LNCaP clone FGC (cell line): ENCODE results near the gene SIRT7.

Experiments used
- DNase-seq: peaks from one replicate; pipeline ENCODE4 v3.0.0-alpha.2; 2011; ENCODE audit warnings: low read depth
- H3K4me3 ChIP-seq: 2 replicates; pipeline ENCODE4 v1.5.1; 2011; ENCODE audit warnings: mild to moderate bottlenecking, low read depth, low read length, control low read depth
- TF ChIP-seq, protein P1 (sequence below): IDR thresholded peaks from 2 replicates; pipeline ENCODE4 v1.5.1; 2012; ENCODE audit warnings: mild to moderate bottlenecking; ENCODE audit not compliant: control insufficient read depth, insufficient read depth; ENCODE audit errors: extremely low read depth

Gene SIRT7

GRCh38 chr17:81926451-81927151 lies 8.6 kb upstream of the SIRT7 start:
- TF ChIP-seq, protein P1, sequence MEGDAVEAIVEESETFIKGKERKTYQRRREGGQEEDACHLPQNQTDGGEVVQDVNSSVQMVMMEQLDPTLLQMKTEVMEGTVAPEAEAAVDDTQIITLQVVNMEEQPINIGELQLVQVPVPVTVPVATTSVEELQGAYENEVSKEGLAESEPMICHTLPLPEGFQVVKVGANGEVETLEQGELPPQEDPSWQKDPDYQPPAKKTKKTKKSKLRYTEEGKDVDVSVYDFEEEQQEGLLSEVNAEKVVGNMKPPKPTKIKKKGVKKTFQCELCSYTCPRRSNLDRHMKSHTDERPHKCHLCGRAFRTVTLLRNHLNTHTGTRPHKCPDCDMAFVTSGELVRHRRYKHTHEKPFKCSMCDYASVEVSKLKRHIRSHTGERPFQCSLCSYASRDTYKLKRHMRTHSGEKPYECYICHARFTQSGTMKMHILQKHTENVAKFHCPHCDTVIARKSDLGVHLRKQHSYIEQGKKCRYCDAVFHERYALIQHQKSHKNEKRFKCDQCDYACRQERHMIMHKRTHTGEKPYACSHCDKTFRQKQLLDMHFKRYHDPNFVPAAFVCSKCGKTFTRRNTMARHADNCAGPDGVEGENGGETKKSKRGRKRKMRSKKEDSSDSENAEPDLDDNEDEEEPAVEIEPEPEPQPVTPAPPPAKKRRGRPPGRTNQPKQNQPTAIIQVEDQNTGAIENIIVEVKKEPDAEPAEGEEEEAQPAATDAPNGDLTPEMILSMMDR = no peak
- H3K4me3 ChIP-seq = peak overlapping the region; percentile 79
- peak; percentile 49 for DNase-seq

DNA sequence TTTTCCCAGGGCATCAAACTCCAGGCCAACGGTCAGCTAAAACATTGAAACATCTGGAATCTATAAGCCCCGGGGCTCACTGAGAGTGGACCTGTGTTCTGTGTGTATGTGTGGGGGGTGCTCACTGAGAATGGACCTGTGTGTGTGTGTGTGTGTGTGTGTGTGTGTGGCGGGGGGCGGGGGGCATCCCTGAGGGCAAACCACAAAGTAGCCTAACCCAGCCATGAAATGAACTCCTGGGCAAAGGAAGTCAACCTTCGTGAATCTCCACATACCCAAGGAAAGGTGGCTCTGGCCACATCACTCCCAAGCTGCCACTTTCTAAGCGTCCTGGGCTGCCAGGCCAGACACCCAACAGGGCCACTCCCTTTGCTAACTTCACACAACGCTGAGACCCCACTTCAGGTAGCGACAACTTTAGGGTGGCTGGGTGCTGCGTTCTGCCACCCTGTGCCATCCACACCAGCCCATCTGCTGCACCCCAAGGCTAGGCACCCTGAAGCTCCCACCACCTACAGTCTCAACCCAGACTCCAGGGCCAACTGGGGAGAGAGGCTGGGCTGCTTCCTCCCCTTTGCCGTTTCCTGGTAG lies 8.0 kb upstream of the SIRT7 start:
- peak overlapping the region; percentile 79 for H3K4me3 ChIP-seq
- no peak for DNase-seq
- TF ChIP-seq, protein P1 = no peak

DNA sequence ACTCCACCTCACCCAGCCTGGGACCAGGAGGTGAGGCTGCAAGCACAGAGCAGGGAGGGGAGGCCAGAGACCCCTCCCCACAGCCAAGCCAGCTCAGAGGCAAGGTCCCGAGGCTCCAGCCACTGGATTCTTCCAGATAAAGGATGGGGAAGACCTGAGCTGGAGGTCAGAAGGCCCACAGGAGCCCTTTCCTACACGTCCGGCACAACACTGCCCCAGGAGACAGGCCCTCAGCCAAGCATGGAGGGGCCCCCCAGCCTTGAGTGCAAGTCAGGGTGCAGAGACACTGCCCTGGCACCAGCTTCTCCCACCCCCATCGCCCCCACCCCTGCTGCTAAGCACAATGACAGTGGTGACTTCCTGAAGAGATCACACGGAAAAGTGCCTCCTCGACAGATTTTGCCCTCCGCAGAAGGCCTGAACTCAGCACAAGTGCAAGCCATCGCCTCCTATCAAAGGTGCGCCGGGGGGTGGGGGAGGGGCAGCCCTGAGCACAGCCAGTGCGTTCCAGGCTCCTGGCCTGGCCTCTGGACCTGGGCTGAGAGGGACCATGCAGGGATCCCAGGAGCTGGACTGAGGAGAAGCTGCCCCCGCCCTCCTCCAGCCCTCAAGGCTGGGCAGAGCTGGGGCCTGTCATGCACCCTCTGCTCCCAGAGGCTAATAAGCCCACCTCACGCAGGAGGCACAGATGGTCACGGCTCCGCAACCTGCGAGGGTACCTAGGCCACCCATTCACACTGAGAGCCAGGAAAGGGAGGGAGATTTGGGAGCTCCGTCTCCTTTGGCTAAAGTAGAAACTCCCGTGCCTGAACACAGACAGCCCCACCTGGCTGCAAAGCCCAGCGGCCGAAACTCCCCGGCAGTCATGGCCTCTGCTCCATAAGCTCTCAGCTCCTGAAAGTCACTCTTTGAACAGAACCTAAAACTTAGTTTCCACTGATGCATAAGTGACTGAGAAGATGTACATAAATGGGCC lies 6.9 kb upstream of the SIRT7 start:
- DNase-seq = no peak

GRCh38 chr17:81923302-81924260 lies 5.6 kb upstream of the SIRT7 start:
- DNase-seq = no peak
- H3K4me3 ChIP-seq = no peak overlapping the region
- TF ChIP-seq, protein P1 = no peak

More for the DNA sequence above, 6.9 kb upstream of the SIRT7 start:
- TF ChIP-seq, protein P1 = no peak
- H3K4me3 ChIP-seq = no peak overlapping the region

DNA sequence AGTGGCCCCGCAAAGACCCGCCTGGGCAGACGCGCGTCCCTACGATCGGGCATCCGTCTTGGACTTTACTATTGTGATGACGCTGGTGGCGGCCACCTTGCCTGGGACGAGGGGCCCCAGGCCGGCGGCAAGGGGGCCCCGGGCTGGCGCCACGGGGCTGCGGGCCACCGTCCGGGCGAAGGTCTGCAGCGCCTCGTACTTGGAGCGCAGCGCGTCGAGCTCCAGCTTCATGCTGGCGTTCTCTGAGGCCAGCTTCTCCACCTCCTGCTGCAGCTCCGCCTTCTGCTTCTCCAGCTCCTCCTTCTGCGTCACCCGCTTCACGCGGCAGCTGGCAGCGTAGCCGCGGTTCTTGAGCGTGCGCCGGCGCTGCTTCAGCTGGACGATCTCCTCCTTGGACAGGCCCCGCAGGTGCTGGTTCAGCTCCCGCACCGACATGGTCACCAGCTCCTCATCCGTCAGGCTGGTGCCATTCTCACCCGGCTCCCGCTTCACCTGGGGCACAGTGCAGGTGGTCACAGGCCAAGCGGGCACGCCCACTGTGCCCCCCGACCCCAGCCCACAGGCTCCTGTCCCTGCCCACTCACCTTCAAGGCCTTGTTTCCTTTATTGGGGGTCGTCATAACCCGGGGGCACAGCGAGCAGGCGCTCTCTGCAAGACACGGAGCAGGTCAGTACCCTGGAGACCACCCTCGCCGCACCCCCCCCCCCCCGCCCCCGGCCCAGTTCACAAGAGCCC lies 4.8 kb upstream of the SIRT7 start:
- DNase-seq = no peak
- H3K4me3 ChIP-seq = no peak overlapping the region
- TF ChIP-seq, protein P1 = no peak
